Mammary epithelial cell (primary cell): ENCODE results near the gene CISH.

Experiments
- CTCF ChIP-seq, 2 donors: IDR thresholded peaks in 1 of 2; conservative IDR thresholded peaks in 1 of 2; 2 replicates each; pipeline ENCODE4 v1.5.1; 2011 to 2012; ENCODE audit warnings: inconsistent platforms in 2 of 2, low read length in 2 of 2, mild to moderate bottlenecking in 2 of 2, control low read depth in 1 of 2, low read depth in 1 of 2; ENCODE audit not compliant: insufficient read depth in 1 of 2; ENCODE audit errors: extremely low read depth in 1 of 2
- EZH2 ChIP-seq: IDR thresholded peaks from 2 replicates; pipeline ENCODE4 v1.6.1; 2012; ENCODE audit warnings: low read length, inconsistent platforms, borderline replicate concordance

GRCh38 chr3:50571486-50571885, 40.1 kb downstream of the CISH start:
- TF ChIP-seq CTCF (conservative IDR thresholded peaks at IDR 0.05 in 1 of 2, IDR thresholded peaks at IDR 0.05 in 1 of 2; ENCODE audit: extremely low read depth in 1 of 2, insufficient read depth in 1 of 2, low read depth in 1 of 2, low read length in 2 of 2) (no peak), EZH2 (no peak)
